Lower leg skin (tissue), 4 donors: ENCODE results near the gene CTNND2. TPM values are rescaled to one million over a fixed set of nuclear protein-coding genes. Genes with fewer than 3 reads are reported as not detected.
"Not testable (repeated sequence)": the region's sequence is repeated elsewhere in the genome, so short reads cannot be mapped to it uniquely, and the experiment has no call there.

Source experiments
- DNase-seq, 2 donors: peaks; one replicate each; pipeline ENCODE4 v3.0.0-alpha.2; 2019; ENCODE audit warnings: low spot score in 2 of 2
- H3K4me3 ChIP-seq: fragments of 200-600 bp; sonication (generic); 2 replicates; pipeline ENCODE4 v1.5.1; 2017; ENCODE audit warnings: mild to moderate bottlenecking, low read depth; ENCODE audit not compliant: poor library complexity, severe bottlenecking
- CTCF ChIP-seq, 3 donors: fragments of 450-650 bp; IDR thresholded peaks; one replicate each; pipeline ENCODE4 v1.5.1; 2016; ENCODE audit warnings: antibody characterized with exemption in 3 of 3, mild to moderate bottlenecking in 3 of 3, moderate library complexity in 2 of 3
- POLR2A ChIP-seq, 2 donors: fragments of 450-650 bp; IDR thresholded peaks; one replicate each; pipeline ENCODE4 v1.6.1; 2016 to 2017; ENCODE audit warnings: antibody characterized with exemption in 2 of 2, mild to moderate bottlenecking in 1 of 2, moderate library complexity in 1 of 2
- WGBS, 2 donors: methylation state at CpG; one replicate each; pipeline ENCODE4 v1.1.5; 2018; 5-methylcytosine and 5-hydroxymethylcytosine counted together
- intact Hi-C: fragments of 100-400 bp; cut with DNase I; formaldehyde crosslinking; loops from one replicate; pipeline ENCODE4 v1.15.0; 2023; ENCODE audit warnings: low total_unique reads
- total RNA-seq, 4 donors: library from RNA; depleted of rRNA; stranded (reverse); fragments of >200 nt; gene quantifications; one replicate each; pipeline ENCODE4 v1.1.0, GENCODE V29; 2016

Gene CTNND2
- total RNA-seq, 4 donors from 2014 or later: 0.21 to 2.9 (median 0.55) TPM

- H3K4me3 ChIP-seq: no peak overlapping the region
- TF ChIP-seq POLR2A (IDR thresholded peaks at IDR 0.05) (no peak), CTCF (IDR thresholded peaks at IDR 0.05) (no peak)
- intact Hi-C loops: no loop called here
- DNase-seq: no peak
- WGBS, 2 donors: 85 to 91% methylated on average over 4 of the region's 4 CpGs
These were observed 890.5 kb downstream of the CTNND2 start for GRCh38 chr5:11013793-11014192.

- TF ChIP-seq CTCF (IDR thresholded peaks at IDR 0.05) (no peak), POLR2A (IDR thresholded peaks at IDR 0.05) (no peak)
- no peak overlapping the region for H3K4me3 ChIP-seq
- intact Hi-C loops: no loop called here
- no peak for DNase-seq
- WGBS, 2 donors: 83 to 90% methylated on average over 7 of the region's 7 CpGs
These were observed 892.0 kb downstream of the CTNND2 start for GRCh38 chr5:11012295-11012694.

GRCh38 chr5:11010429-11011210, 893.6 kb downstream of the CTNND2 start:
- no peak for DNase-seq
- 73 to 77% methylated on average over 7 of the region's 7 CpGs for WGBS, 2 donors
- no peak for TF ChIP-seq CTCF (IDR thresholded peaks at IDR 0.05)
- TF ChIP-seq POLR2A (IDR thresholded peaks at IDR 0.05): no peak
- intact Hi-C loops: no loop called here
- H3K4me3 ChIP-seq: no peak overlapping the region

- intact Hi-C loops: no loop called here
- WGBS, 2 donors: 67 to 76% methylated on average over 3 of the region's 3 CpGs
These were observed 894.7 kb downstream of the CTNND2 start for GRCh38 chr5:11009576-11009975.

GRCh38 chr5:11007269-11007870, 896.9 kb downstream of the CTNND2 start:
- 68 to 84% methylated on average over 18 of the region's 18 CpGs for WGBS, 2 donors

More at GRCh38 chr5:11009576-11009975, 894.7 kb downstream of the CTNND2 start:
- TF ChIP-seq POLR2A (IDR thresholded peaks at IDR 0.05) (no peak), CTCF (IDR thresholded peaks at IDR 0.05) (no peak)
- no peak for DNase-seq
- no peak overlapping the region for H3K4me3 ChIP-seq

GRCh38 chr5:11004523-11004922, 899.7 kb downstream of the CTNND2 start:
- H3K4me3 ChIP-seq, DNase-seq, intact Hi-C loops: not testable (repeated sequence)
- 78 to 92% methylated on average over 4 of the region's 4 CpGs for WGBS, 2 donors

More at GRCh38 chr5:11007269-11007870, 896.9 kb downstream of the CTNND2 start:
- no peak overlapping the region for H3K4me3 ChIP-seq
- intact Hi-C loops: no loop called here
- no peak for DNase-seq
- TF ChIP-seq CTCF (IDR thresholded peaks at IDR 0.05): no peak
- TF ChIP-seq POLR2A (IDR thresholded peaks at IDR 0.05): no peak
